ENCODE results near the gene TMPRSS11A. TPM values are rescaled to one million over a fixed set of nuclear protein-coding genes. Genes with fewer than 3 reads are reported as not detected.

The TMPRSS11A gene
- polyA plus RNA-seq, 1 donor (not counting 4 experiments of a cell fraction or from before 2014, with no cell fraction given) = 0.03 TPM

DNA sequence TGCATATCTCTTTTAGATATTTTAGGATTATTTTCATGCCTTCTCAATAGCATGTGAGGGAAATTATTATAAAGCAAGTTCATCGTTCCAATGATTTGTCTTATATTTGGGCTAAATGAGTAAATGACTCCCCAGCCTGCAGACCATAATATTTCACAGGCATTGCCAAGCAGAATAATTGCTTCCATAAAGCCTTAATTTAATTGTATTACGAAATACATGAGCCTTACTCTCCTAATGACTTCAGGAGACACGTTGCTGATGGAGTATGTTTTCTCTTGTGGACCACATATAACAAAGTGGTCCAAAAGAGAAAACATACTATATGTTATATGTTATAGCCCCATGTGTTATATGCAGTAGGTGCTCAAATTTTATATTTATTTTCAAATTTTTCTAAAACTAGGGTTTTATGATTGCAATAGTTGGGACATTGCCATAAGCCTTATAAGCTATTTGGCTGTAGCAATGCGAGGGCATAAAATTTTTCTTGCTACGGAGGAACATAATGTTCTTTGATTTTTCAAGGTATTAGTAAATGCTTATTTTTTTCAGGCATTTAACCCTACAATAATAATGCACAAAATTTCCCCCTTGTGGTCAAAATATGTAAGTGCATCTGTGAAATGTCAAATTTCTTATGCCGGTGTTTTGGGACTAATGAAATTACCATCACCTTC lies 53.2 kb downstream of the TMPRSS11A start:
- no peak for FAIRE-seq
- dilution Hi-C loops (cut with MboI; ENCODE audit: extremely low pct_ligation_motif_present, low sequenced_read_pairs) = no loop called here

DNA sequence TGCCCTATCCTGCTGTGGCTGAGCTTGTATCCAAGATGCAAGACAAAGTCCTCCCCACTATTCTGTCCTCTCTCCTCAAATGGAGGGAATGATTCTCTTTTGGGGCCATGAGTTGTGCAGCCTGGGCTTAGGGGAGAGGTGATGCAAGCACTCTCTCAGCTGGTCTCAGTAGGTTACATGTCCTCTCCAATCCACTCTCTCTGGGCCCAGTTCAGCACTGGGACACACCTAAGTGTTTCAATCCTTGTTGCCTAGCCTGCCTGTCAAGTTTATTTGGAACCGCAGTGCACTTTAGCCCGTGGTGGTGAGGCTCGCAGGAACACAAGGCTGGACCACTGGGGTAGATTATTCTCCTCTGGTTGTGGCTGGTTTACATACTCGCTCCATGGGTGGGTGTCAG lies 55.6 kb downstream of the TMPRSS11A start:
- no peak overlapping the region for H2AFZ ChIP-seq (ENCODE audit: control insufficient read depth, low read length)

More for the DNA sequence above, 53.2 kb downstream of the TMPRSS11A start:
- no peak overlapping the region for H2AFZ ChIP-seq (ENCODE audit: control insufficient read depth, low read length)
- no peaks in the 10 kb centered on the region for H4K20me1 ChIP-seq (ENCODE audit: control insufficient read depth, extremely low read depth, insufficient read depth, low read length)
- no peaks in the 10 kb centered on the region for H3K27me3 ChIP-seq (ENCODE audit: control insufficient read depth, extremely low read depth, insufficient read depth, low read length)
- no peaks in the 10 kb centered on the region for H3K9me1 ChIP-seq (ENCODE audit: control insufficient read depth, extremely low read depth, insufficient read depth, low read length)
- H3K79me2 ChIP-seq (ENCODE audit: control insufficient read depth, insufficient read depth, low read length) = no peaks in the 10 kb centered on the region
- no peaks in the 10 kb centered on the region for H3K9me3 ChIP-seq (ENCODE audit: control insufficient read depth, low read depth, low read length)
- DNase-seq (ENCODE audit: low read depth, low spot score) = no peak
- H3K9ac ChIP-seq (ENCODE audit: control insufficient read depth, extremely low read depth, insufficient read depth, low read length) = no peak overlapping the region
- TF ChIP-seq, protein P1, sequence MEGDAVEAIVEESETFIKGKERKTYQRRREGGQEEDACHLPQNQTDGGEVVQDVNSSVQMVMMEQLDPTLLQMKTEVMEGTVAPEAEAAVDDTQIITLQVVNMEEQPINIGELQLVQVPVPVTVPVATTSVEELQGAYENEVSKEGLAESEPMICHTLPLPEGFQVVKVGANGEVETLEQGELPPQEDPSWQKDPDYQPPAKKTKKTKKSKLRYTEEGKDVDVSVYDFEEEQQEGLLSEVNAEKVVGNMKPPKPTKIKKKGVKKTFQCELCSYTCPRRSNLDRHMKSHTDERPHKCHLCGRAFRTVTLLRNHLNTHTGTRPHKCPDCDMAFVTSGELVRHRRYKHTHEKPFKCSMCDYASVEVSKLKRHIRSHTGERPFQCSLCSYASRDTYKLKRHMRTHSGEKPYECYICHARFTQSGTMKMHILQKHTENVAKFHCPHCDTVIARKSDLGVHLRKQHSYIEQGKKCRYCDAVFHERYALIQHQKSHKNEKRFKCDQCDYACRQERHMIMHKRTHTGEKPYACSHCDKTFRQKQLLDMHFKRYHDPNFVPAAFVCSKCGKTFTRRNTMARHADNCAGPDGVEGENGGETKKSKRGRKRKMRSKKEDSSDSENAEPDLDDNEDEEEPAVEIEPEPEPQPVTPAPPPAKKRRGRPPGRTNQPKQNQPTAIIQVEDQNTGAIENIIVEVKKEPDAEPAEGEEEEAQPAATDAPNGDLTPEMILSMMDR (optimal IDR thresholded peaks at IDR 0.05 in 1 of 3, IDR thresholded peaks at IDR 0.05 in 1 of 3, conservative IDR thresholded peaks at IDR 0.05 in 1 of 3; ENCODE audit: extremely low read depth in 1 of 3, insufficient read depth in 2 of 3, low read length in 3 of 3) = peak in 2 of 3 experiments; percentile 35 to 51
- no peak for TF ChIP-seq EZH2 (IDR thresholded peaks at IDR 0.05; ENCODE audit: low read length)
- no peak overlapping the region for H3K4me3 ChIP-seq (ENCODE audit: control insufficient read depth in 2 of 3, extremely low read depth in 1 of 3, insufficient read depth in 2 of 3, low read depth in 1 of 3, low read length in 3 of 3)
- H3K4me1 ChIP-seq (ENCODE audit: control insufficient read depth, extremely low read depth, insufficient read depth, low read length) = no peaks in the 10 kb centered on the region
- H3K36me3 ChIP-seq (ENCODE audit: control insufficient read depth in 2 of 2, extremely low read depth in 1 of 2, insufficient read depth in 2 of 2, low read length in 2 of 2) = no peaks in the 10 kb centered on the region
- no peak overlapping the region for H3K27ac ChIP-seq (ENCODE audit: control insufficient read depth, insufficient read depth, low read length)
- no peak overlapping the region for H3K4me2 ChIP-seq (ENCODE audit: control insufficient read depth, extremely low read depth, insufficient read depth, low read depth, low read length)

More for the DNA sequence above, 55.6 kb downstream of the TMPRSS11A start:
- dilution Hi-C loops (cut with MboI; ENCODE audit: extremely low pct_ligation_motif_present, low sequenced_read_pairs) = no loop called here
- no peaks in the 10 kb centered on the region for H4K20me1 ChIP-seq (ENCODE audit: control insufficient read depth, extremely low read depth, insufficient read depth, low read length)
- H3K9ac ChIP-seq (ENCODE audit: control insufficient read depth, extremely low read depth, insufficient read depth, low read length) = no peak overlapping the region
- H3K9me1 ChIP-seq (ENCODE audit: control insufficient read depth, extremely low read depth, insufficient read depth, low read length) = no peaks in the 10 kb centered on the region
- H3K4me2 ChIP-seq (ENCODE audit: control insufficient read depth, extremely low read depth, insufficient read depth, low read depth, low read length) = no peak overlapping the region
- DNase-seq (ENCODE audit: low read depth, low spot score) = no peak
- H3K4me1 ChIP-seq (ENCODE audit: control insufficient read depth, extremely low read depth, insufficient read depth, low read length) = no peaks in the 10 kb centered on the region
- H3K9me3 ChIP-seq (ENCODE audit: control insufficient read depth, low read depth, low read length) = no peaks in the 10 kb centered on the region
- no peak for TF ChIP-seq EZH2 (IDR thresholded peaks at IDR 0.05; ENCODE audit: low read length)
- TF ChIP-seq, protein P1 (optimal IDR thresholded peaks at IDR 0.05 in 1 of 3, IDR thresholded peaks at IDR 0.05 in 1 of 3, conservative IDR thresholded peaks at IDR 0.05 in 1 of 3; ENCODE audit: extremely low read depth in 1 of 3, insufficient read depth in 2 of 3, low read length in 3 of 3) = no peak
- no peaks in the 10 kb centered on the region for H3K36me3 ChIP-seq (ENCODE audit: control insufficient read depth in 2 of 2, extremely low read depth in 1 of 2, insufficient read depth in 2 of 2, low read length in 2 of 2)
- no peak for FAIRE-seq
- no peaks in the 10 kb centered on the region for H3K79me2 ChIP-seq (ENCODE audit: control insufficient read depth, insufficient read depth, low read length)
- no peak overlapping the region for H3K27ac ChIP-seq (ENCODE audit: control insufficient read depth, insufficient read depth, low read length)
- H3K27me3 ChIP-seq (ENCODE audit: control insufficient read depth, extremely low read depth, insufficient read depth, low read length) = no peaks in the 10 kb centered on the region
- no peak overlapping the region for H3K4me3 ChIP-seq (ENCODE audit: control insufficient read depth in 2 of 3, extremely low read depth in 1 of 3, insufficient read depth in 2 of 3, low read depth in 1 of 3, low read length in 3 of 3)

All from keratinocyte (primary cell).